Measurements from ENCODE around the gene ARL1.
"Not testable (repeated sequence)": the region's sequence is repeated elsewhere in the genome, so short reads cannot be mapped to it uniquely, and the experiment has no call there.

The ARL1 gene

GRCh38 chr12:101407436-101408345 lies at the start of gene ARL1:
TSS of gene ARL1 (minus strand) at chr12:101407772. CDS start at chr12:101407645, 127 bp downstream.
- DNase-seq = peak; percentile 21 to 97 (median 83)

DNA sequence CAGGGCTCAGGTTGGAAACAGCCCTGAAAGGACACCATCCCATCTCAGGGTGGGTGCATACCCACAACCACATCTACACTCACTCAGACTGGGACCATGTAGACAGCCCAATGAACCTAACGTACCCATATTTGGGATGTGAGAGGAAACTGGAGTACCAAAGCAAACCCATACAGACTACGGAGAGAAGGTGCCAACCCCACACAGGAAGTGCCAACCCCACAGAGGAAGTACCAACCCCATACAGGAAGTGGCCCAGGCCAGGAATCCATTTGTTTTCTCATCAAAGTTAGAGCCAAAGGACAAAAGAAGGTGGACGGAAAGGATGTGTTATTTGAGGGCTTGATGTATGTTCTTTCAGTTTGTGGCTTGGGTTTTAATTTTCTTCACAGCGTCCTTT lies 48.1 kb upstream of the ARL1 start:
- no peak for DNase-seq

DNA sequence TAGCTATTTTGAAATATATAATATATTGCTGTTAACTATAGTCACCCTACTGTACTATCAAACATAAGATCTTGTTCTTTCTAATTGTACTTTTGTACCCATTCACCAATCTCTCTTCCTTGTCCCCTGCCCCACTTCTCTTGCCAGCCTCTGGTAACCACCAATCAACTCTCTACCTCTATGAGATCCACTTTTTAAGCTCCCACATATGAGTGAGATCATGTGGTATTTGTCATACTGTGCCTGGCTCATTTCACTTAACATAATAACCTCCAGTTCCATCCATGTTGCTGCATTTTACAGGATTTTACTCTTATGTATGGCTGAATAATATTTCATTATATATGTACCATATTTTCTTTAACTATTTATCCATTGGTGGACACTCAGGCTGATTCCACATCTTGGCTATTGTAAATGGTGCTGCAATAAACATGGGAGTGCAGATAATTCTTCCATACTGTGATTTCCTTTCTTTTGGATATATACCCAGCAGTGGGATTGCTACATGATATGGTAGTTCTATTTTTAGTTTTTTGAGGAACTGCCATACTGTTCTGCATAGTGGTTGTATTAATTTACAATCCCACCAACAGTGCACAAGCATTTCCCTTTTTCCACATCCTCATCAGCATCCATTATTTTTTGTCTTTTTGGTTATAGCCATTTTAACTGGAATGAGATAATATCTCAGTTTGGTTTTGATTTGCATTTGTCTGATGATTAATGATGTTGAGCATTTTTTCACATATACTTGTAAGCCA lies 34.1 kb upstream of the ARL1 start:
- no peak for DNase-seq

- no peak for DNase-seq
Measured at GRCh38 chr12:101439236-101439635, 31.7 kb upstream of the ARL1 start.

DNA sequence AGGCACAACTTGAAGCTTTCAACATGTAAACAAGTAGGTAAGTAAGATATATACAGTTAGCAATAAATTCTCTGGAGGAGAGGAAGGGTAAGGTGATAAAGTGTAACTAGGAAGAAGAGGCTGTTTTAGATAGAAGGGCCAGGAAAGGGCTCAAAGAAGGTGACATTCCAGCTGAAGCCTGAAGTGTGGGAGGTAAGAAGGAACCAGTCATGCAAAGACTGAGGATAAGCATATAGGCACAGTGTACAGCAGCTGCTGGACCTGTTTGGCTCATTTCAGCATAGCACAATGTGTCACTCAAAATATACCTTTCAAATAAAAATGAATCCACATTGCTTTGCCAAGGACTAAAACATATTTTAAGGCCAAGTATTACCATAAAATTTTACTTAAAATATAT lies 28.6 kb upstream of the ARL1 start:
- DNase-seq = no peak

- DNase-seq = no peak
Measured at GRCh38 chr12:101430456-101430855, 22.9 kb upstream of the ARL1 start.

GRCh38 chr12:101424620-101425019 lies 17.0 kb upstream of the ARL1 start:
- no peak for DNase-seq

DNA sequence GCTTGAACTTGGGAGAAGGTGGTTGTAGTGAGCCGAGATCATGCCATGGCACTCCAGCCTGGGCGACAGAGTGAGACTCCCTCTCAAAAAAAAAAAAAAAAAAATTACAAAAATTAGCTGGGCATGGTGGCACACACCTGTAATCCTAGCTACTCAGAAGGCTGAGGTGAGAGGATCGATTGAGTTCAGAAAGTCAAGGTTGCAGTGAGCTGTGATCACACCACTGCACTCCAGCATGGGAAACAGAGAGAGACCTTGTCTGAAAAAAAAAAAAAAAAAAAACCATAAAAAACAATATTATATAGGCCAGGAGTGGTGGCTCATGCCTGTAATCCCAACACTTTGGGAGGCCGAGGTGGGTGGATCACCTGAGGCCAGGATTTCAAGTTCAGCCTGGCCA lies 14.5 kb upstream of the ARL1 start:
- DNase-seq = not testable (repeated sequence)

DNA sequence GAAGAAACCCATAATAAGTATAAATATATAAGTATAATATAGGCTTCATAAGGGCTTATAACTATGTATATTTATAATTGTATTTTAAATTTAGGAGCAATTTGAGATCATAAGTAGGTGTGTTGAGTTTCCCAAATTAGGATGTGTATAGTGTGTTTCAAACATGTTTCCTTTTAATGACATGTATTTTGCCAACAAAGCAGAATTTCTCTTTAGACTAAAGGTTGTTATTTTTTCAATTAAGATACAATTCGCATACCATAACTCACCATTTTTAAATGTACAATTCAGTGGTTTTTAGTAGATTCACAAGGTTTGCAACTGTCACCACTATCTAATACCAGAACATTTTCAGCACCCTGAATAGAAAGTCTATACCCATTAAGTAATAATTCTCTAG lies 7.7 kb upstream of the ARL1 start:
- DNase-seq = no peak

DNA sequence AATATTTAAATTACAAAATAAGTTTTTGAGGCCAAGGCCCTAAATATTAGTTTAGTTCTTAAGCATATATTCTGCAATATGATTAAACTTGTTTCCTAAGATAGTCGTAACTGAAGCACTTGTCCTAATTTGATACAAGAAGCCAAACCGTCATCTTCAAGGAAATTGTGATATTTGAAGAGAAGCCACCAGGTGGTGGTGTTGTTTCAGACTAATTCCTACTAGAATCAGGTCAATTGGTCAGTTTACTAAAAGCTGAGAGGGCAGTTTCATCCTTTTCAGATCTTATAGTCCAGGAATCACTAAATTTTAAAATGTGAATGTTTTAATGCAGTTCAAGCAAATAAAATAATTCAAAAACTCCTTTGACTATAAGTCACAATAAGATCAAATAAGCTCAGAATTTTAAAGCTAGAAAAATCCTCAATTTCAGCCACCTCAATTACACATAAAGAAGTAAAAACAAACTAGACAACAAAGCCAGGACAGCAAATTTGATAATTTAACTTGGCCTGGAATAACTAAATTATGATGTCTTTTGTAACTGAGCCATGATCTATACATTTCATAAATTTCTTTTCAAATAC lies 7.1 kb upstream of the ARL1 start:
- DNase-seq = peak in 1 of 14 donors; percentile 6

GRCh38 chr12:101410169-101410568 lies 2.6 kb upstream of the ARL1 start:
- DNase-seq = not testable (repeated sequence)

- DNase-seq = peak in 1 of 14 donors; percentile 23
Measured at GRCh38 chr12:101407049-101407435, 530 bp downstream of the ARL1 start.

- not testable (repeated sequence) for DNase-seq
Measured at GRCh38 chr12:101391181-101391580, 16.4 kb downstream of the ARL1 start.

DNA sequence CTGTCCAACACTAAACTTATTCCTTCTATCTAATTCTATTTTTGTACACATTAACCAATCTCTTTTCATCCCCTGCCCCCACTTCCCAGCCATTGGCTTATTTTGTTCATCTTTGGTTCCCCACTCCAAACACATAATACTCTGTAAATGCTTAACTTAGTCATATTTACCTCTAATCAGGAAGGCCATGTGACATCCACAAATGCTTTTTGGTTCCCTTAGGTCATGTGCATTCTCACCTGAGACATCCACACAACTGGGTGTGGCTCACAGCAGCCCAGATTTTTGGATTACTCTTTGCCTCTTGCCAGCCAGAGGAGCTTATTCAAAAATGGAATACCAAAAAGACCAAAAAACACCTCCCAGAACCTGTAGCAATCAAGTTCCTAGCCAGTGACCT lies 28.4 kb downstream of the ARL1 start:
- no peak for DNase-seq

DNA sequence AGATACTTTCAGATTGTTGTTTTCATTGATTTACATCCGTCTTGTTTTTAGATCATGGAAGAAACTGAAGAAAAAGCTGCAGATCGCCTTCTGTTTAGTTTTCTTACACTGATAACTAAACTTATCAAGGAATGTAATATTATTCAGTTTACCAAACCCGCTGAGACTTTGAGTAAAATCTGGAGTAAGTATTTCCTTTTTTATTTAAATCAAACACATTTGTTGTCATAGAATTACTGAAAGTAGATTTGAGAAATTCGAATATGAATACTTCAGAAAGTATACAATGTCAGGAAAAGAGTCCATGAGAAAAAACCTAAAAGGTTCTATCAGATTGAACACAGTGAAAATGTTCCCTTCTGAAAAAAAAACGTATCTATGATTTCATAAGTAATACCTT lies 32.0 kb downstream of the ARL1 start:
- no peak for DNase-seq

GRCh38 chr12:101372431-101372830 lies 35.1 kb downstream of the ARL1 start:
- DNase-seq = no peak

DNA sequence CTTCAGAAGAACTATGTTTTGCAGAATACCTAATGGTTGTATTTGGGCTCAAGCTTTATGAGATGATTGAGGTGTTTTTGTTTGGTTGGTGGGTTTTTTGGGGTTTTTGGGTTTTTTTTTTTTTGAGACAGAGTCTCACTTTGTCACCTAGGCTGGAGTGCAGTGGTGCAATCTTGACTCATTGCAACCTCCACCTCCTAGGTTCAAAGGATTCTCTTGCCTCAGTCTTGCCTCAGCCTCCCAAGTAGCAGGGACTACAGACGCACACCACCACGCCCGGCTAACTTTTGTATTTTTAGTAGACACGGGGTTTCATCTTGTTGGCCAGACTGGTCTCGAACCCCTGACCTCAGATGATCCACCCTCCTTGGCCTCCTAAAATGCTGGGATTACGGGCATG lies 39.6 kb downstream of the ARL1 start:
- DNase-seq = no peak

DNA sequence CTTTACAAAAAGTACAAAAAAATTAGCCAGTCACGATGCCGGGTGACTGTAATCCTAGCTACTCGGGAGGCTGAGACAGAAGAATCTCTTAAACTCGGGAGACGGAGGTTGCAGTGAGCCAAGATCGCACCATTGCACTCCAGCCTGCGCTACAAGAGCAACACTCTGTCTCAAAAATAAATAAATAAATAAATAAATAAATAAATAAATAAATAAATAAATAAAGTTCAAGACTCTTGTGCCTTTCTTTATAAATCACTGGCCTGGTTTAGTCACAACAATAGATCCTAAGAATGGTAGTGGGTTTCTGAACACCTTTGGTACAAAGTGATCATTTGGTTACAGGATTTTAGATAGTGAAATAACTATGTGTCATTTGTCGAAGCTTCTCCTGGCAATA lies 46.1 kb downstream of the ARL1 start:
- DNase-seq = no peak

GRCh38 chr12:101356794-101357193 lies 50.8 kb downstream of the ARL1 start:
- no peak for DNase-seq

GRCh38 chr12:101351682-101352081 lies 55.9 kb downstream of the ARL1 start:
- DNase-seq = no peak

DNA sequence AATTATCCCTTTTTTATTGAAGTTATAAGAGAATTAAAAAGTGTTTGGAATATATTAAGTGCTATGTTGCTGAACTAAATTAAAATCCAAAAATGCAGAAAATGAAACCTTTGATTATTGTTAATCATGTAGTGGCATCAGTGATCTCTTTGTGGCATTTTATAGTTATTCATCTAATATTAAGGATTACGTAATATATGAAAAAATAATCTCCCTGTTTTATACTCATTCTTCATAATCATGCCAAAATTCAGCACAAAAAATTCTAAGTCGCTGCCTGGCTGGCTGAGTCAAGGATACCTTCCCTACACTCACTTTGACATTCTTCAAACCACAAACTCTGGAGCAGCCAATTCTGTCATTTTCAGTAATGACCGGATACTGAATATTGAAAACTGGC lies 63.7 kb downstream of the ARL1 start:
- DNase-seq = no peak

Measured in C1 segment of cervical spinal cord (tissue), 14 donors.